Caco-2 (cell line): ENCODE measurements around the gene MS4A4E. TPM values are rescaled to one million over a fixed set of nuclear protein-coding genes. Genes with fewer than 3 reads are reported as not detected.

Experiments
- BruUV-seq: library from RNA; stranded (reverse); fragments of 400-500 nt; replicated peaks from 2 replicates; lab custom pipeline; 2021; lab: Mats Ljungman, UMichigan
- CTCF ChIA-PET: fragments of 300-600 bp; sonication (Branson Sonifier 250); formaldehyde crosslinking; loops from one replicate; lab custom pipeline; 2022; ENCODE audit warnings: antibody characterized with exemption; lab: Charles Lee
- POLR2A ChIA-PET: fragments of 300-600 bp; sonication (Branson Sonifier 250); formaldehyde crosslinking; loops from one replicate; lab custom pipeline; 2022; ENCODE audit warnings: antibody characterized with exemption; lab: Charles Lee
- DNase-seq, 2 experiments: peaks; one replicate each; pipeline versions ENCODE4 v3.0.0 to v3.0.0-alpha.2; 2020 to 2022
- H3K27me3 ChIP-seq: replicated peaks from 2 replicates; pipeline ENCODE4 v1.6.0; 2011; ENCODE audit warnings: low read length; ENCODE audit not compliant: control insufficient read depth, insufficient read depth
- H3K36me3 ChIP-seq: 2 replicates; pipeline ENCODE4 v1.5.1; 2011; ENCODE audit warnings: low read length; ENCODE audit not compliant: control insufficient read depth, insufficient read depth
- H3K4me1 ChIP-seq: fragments of 250-450 bp; sonication (Bioruptor Pico); 2 replicates; pipeline ENCODE4 v1.5.1; 2020; ENCODE audit warnings: mild to moderate bottlenecking
- H3K4me3 ChIP-seq: 2 replicates; pipeline ENCODE4 v1.5.1; 2011; ENCODE audit warnings: low read depth, mild to moderate bottlenecking, control low read depth, low read length
- H3K9me3 ChIP-seq: fragments of 250-450 bp; sonication (Bioruptor Pico); 2 replicates; pipeline ENCODE4 v1.5.1; 2020; ENCODE audit warnings: mild to moderate bottlenecking, moderate library complexity
- H3K27ac Mint-ChIP-seq: one replicate; pipeline ENCODE4 v1.8.0; 2022; ENCODE audit warnings: mixed read lengths; ENCODE audit not compliant: unreplicated experiment
- H3K27me3 Mint-ChIP-seq: one replicate; pipeline ENCODE4 v1.8.0; 2022; ENCODE audit warnings: mixed read lengths; ENCODE audit not compliant: insufficient read depth, unreplicated experiment
- H3K36me3 Mint-ChIP-seq: one replicate; pipeline ENCODE4 v1.8.0; 2022; ENCODE audit warnings: mild to moderate bottlenecking, mixed read lengths; ENCODE audit not compliant: insufficient read depth, unreplicated experiment
- H3K4me1 Mint-ChIP-seq: one replicate; pipeline ENCODE4 v1.8.0; 2022; ENCODE audit warnings: low read depth, mixed read lengths; ENCODE audit not compliant: unreplicated experiment
- H3K4me3 Mint-ChIP-seq: one replicate; pipeline ENCODE4 v1.8.0; 2022; ENCODE audit warnings: mild to moderate bottlenecking, moderate library complexity, mixed read lengths; ENCODE audit not compliant: unreplicated experiment
- H3K9me3 Mint-ChIP-seq: one replicate; pipeline ENCODE4 v1.8.0; 2022; ENCODE audit warnings: mixed read lengths; ENCODE audit not compliant: unreplicated experiment
- CTCF ChIP-seq, 2 experiments: fragments of 200-600 bp in 1 of 2; IDR thresholded peaks; 1 replicate in 1 of 2; 2 replicates in 1 of 2; pipeline versions ENCODE4 v1.5.1 to v1.8.0; 2011 to 2022; ENCODE audit warnings: antibody characterized with exemption in 1 of 2, control low read depth in 1 of 2, inconsistent platforms in 1 of 2, low read depth in 1 of 2, low read length in 1 of 2, mild to moderate bottlenecking in 1 of 2, moderate library complexity in 1 of 2; ENCODE audit not compliant: insufficient read depth in 1 of 2, severe bottlenecking in 1 of 2, unreplicated experiment in 1 of 2
- intact Hi-C: fragments of 100-400 bp; cut with micrococcal nuclease; formaldehyde crosslinking; loops from one replicate; pipeline ENCODE4 v1.10.0; 2022; ENCODE audit not compliant: unreplicated experiment
- total RNA-seq: library from RNA; stranded (reverse); gene quantifications from 2 replicates; pipeline ENCODE4 v1.2.3, GENCODE V29; 2022

Gene MS4A4E
- total RNA-seq, 1 experiment from 2014 or later, result not detected

GRCh38 chr11:60208951-60209350 lies 34.0 kb downstream of the MS4A4E start:
- Histone ChIP-seq H3K9me3 (no peaks in the 10 kb centered on the region), H3K4me1 (no peaks in the 10 kb centered on the region), H3K4me3 (no peak overlapping the region), H3K36me3 (no peaks in the 10 kb centered on the region), H3K27me3 (peaks cover 1% of the 10 kb centered on the region; the same call in 1 of the 2 replicates)
- ChIA-PET CTCF (no interaction called here), POLR2A (no interaction called here)
- intact Hi-C loops, result no loop called here
- DNase-seq, result no peak
- Mint-ChIP-seq H3K27me3 (peaks cover 9% of the 10 kb centered on the region), H3K4me3 (no peak overlapping the region), H3K36me3 (no peaks in the 10 kb centered on the region), H3K27ac (no peak overlapping the region), H3K4me1 (no peaks in the 10 kb centered on the region), H3K9me3 (no peaks in the 10 kb centered on the region)
- TF ChIP-seq CTCF (IDR thresholded peaks at IDR 0.05; ENCODE audit: insufficient read depth in 1 of 2, low read depth in 1 of 2, low read length in 1 of 2, severe bottlenecking in 1 of 2, unreplicated experiment in 1 of 2), result no peak
- BruUV-seq, result no TSS peak

- Histone ChIP-seq H3K4me1 (no peaks in the 10 kb centered on the region), H3K4me3 (no peak overlapping the region), H3K36me3 (no peaks in the 10 kb centered on the region), H3K27me3 (peaks cover 1% of the 10 kb centered on the region; the same call in 1 of the 2 replicates), H3K9me3 (no peaks in the 10 kb centered on the region)
- no TSS peak for BruUV-seq
- POLR2A ChIA-PET, result no interaction called here
- H3K27me3 Mint-ChIP-seq, result peaks cover 9% of the 10 kb centered on the region
- CTCF ChIA-PET, result no interaction called here
- no peaks in the 10 kb centered on the region for H3K36me3 Mint-ChIP-seq
- H3K4me3 Mint-ChIP-seq, result no peak overlapping the region
- H3K4me1 Mint-ChIP-seq, result no peaks in the 10 kb centered on the region
- H3K27ac Mint-ChIP-seq, result no peak overlapping the region
- no peaks in the 10 kb centered on the region for H3K9me3 Mint-ChIP-seq
- intact Hi-C loops, result no loop called here
- no peak for TF ChIP-seq CTCF (IDR thresholded peaks at IDR 0.05; ENCODE audit: insufficient read depth in 1 of 2, low read depth in 1 of 2, low read length in 1 of 2, severe bottlenecking in 1 of 2, unreplicated experiment in 1 of 2)
- DNase-seq, result no peak
These were observed 34.6 kb downstream of the MS4A4E start for GRCh38 chr11:60208146-60208895.

- no peak for TF ChIP-seq CTCF (IDR thresholded peaks at IDR 0.05; ENCODE audit: insufficient read depth in 1 of 2, low read depth in 1 of 2, low read length in 1 of 2, severe bottlenecking in 1 of 2, unreplicated experiment in 1 of 2)
- POLR2A ChIA-PET, result no interaction called here
- CTCF ChIA-PET, result no interaction called here
These were observed 36.3 kb downstream of the MS4A4E start for GRCh38 chr11:60206616-60207015.

More at GRCh38 chr11:60206616-60207015, 36.3 kb downstream of the MS4A4E start:
- Histone ChIP-seq H3K27me3 (peaks cover 1% of the 10 kb centered on the region; the same call in 1 of the 2 replicates), H3K36me3 (no peaks in the 10 kb centered on the region), H3K9me3 (no peaks in the 10 kb centered on the region), H3K4me1 (no peaks in the 10 kb centered on the region), H3K4me3 (no peak overlapping the region)
- H3K4me1 Mint-ChIP-seq, result no peaks in the 10 kb centered on the region
- H3K27me3 Mint-ChIP-seq, result peaks cover 9% of the 10 kb centered on the region
- intact Hi-C loops, result no loop called here
- no peak for DNase-seq
- no peak overlapping the region for H3K27ac Mint-ChIP-seq
- H3K36me3 Mint-ChIP-seq, result no peaks in the 10 kb centered on the region
- BruUV-seq, result no TSS peak
- no peaks in the 10 kb centered on the region for H3K9me3 Mint-ChIP-seq
- H3K4me3 Mint-ChIP-seq, result no peak overlapping the region
